A549 treated with CORT108297 at 1 μM for 4 hours (cell line): ENCODE results near the gene FOXD1. TPM values are rescaled to one million over a fixed set of nuclear protein-coding genes. Genes with fewer than 3 reads are reported as not detected.

Source experiments
- total RNA-seq: library from RNA; stranded (reverse); fragments of 200-300 nt; extraction: Qiagen RNA extraction; gene quantifications from 5 replicates; pipeline ENCODE4 v1.2.3, GENCODE V29; 2022

FOXD1 gene
- 12.2 to 19.5 TPM (median 17.4 TPM) in 5 replicates for total RNA-seq

GRCh38 chr5:73448463-73449136 lies at the start of gene FOXD1:
Gene FOXD1, minus strand, starts transcription at chr5:73448777. Its CDS starts 415 bp downstream, at chr5:73448362.

Other genes with a start within 250 kb of the FOXD1 start
- 1,034 to 1,239 TPM (median 1,069 TPM) in 5 replicates for gene BTF3, start 49.7 kb upstream of the FOXD1 start, total RNA-seq
- gene ANKRA2, start 116.9 kb upstream of the FOXD1 start, total RNA-seq, result 9.4 to 11.8 TPM (median 11.3 TPM) in 5 replicates
- 18.1 to 23.5 TPM (median 19.1 TPM) in 5 replicates for gene UTP15, start 117.0 kb upstream of the FOXD1 start, total RNA-seq
- gene ARHGEF28, start 177.4 kb upstream of the FOXD1 start, total RNA-seq, result 12.9 to 14.5 TPM (median 13.5 TPM) in 5 replicates